Ovary (tissue), 3 donors: ENCODE measurements around the gene SNX2.

Source experiments
- EP300 ChIP-seq: sonication (generic); formaldehyde crosslinking; IDR thresholded peaks from one replicate; pipeline ENCODE4 v1.6.1; 2017; ENCODE audit warnings: antibody characterized with exemption
- TF ChIP-seq, protein P1 (sequence below), 3 donors: fragments of 450-650 bp in 2 of 3; fragments of 200-600 bp in 1 of 3; IDR thresholded peaks; one replicate each; pipeline versions ENCODE4 v1.5.1 to v1.8.0; 2016 to 2022; ENCODE audit warnings: antibody characterized with exemption in 3 of 3, mild to moderate bottlenecking in 1 of 3
- donor health status: DM: no; HTN: no; CAD: no.

DNA sequence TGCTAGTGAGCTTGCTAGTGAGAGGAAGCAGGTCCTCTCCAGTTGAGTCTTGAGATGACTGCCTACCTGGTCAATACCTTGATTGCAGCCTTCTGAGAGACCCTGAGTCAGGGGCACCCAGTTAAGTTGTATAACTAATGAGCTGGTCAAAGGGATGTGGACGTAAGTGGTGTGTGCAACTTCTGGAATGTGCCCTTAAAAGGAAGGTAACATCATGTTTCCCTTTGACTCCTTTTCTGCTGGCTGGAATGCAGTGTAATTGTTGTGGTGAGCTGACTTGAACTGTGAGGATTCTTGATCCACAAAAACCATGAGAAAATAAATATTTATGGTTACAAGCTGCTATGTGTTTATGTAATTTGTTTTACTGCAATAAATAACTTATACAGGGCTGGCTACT is 2.4 kb upstream of the SNX2 start:
- TF ChIP-seq, protein P1, sequence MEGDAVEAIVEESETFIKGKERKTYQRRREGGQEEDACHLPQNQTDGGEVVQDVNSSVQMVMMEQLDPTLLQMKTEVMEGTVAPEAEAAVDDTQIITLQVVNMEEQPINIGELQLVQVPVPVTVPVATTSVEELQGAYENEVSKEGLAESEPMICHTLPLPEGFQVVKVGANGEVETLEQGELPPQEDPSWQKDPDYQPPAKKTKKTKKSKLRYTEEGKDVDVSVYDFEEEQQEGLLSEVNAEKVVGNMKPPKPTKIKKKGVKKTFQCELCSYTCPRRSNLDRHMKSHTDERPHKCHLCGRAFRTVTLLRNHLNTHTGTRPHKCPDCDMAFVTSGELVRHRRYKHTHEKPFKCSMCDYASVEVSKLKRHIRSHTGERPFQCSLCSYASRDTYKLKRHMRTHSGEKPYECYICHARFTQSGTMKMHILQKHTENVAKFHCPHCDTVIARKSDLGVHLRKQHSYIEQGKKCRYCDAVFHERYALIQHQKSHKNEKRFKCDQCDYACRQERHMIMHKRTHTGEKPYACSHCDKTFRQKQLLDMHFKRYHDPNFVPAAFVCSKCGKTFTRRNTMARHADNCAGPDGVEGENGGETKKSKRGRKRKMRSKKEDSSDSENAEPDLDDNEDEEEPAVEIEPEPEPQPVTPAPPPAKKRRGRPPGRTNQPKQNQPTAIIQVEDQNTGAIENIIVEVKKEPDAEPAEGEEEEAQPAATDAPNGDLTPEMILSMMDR (IDR thresholded peaks at IDR 0.05) = no peak
- no peak for TF ChIP-seq EP300
